IPS-18a (cell line): ENCODE measurements around the gene EFNA2.
"Not testable (repeated sequence)": the region's sequence is repeated elsewhere in the genome, so short reads cannot be mapped to it uniquely, and the experiment has no call there.

Source experiments
- H3K27ac ChIP-seq: one replicate; pipeline ENCODE4 v1.5.1; 2013; ENCODE audit warnings: low read length
- H3K27me3 ChIP-seq: one replicate; pipeline ENCODE4 v1.6.1; 2013; ENCODE audit warnings: mild to moderate bottlenecking, low read length; ENCODE audit not compliant: control insufficient read depth, insufficient read depth
- H3K36me3 ChIP-seq: one replicate; pipeline ENCODE4 v1.6.1; 2013; ENCODE audit warnings: low read depth, low read length; ENCODE audit not compliant: control insufficient read depth
- H3K4me1 ChIP-seq: one replicate; pipeline ENCODE4 v1.6.1; 2013; ENCODE audit warnings: low read depth, low read length; ENCODE audit not compliant: control insufficient read depth
- H3K4me3 ChIP-seq: one replicate; pipeline ENCODE4 v1.5.1; 2013; ENCODE audit warnings: low read length
- H3K9ac ChIP-seq: one replicate; pipeline ENCODE4 v1.6.1; 2013; ENCODE audit warnings: mild to moderate bottlenecking, low read length, moderate library complexity
- H3K9me3 ChIP-seq: one replicate; pipeline ENCODE4 v1.6.1; 2013; ENCODE audit warnings: low read depth, low read length; ENCODE audit not compliant: control insufficient read depth

Gene EFNA2

DNA sequence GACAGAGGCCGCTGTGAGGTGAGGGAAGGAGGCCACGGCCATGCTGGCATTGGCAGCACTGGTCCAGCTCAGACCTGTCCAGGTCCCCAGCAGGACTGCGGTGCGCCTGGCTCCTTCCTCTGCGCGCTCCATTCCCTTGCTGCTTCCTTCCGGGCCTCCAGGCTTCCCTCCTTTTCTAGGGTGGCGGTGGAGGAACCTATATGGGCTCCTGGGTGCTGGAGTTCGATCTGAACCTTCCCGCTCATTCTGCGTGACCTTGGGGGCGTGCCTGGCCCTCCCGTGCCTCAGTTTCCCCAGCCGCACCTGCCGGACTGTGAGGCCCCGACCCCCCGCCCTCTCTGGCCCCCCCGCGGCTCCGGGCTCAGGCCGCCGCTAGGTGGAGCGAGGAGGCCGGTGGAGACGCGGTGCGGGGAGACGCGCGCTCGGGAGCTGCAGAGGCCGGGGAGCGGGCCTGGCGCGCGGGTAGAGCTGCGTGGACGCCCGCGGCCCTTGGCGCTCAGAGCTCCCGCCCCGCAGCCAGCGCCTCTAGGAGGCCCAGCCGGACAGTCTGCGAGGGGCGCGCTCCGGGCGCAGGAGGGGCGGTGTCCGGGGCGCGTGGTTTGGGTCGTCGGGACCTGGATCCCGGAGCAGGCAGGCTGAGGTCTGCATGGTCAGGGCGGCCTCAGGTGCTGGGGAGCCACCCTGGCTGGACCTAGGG, 29.9 kb downstream of the EFNA2 start:
- no peaks in the 10 kb centered on the region for H3K9me3 ChIP-seq
- no peak overlapping the region for H3K9ac ChIP-seq
- H3K27ac ChIP-seq, result no peak overlapping the region
- H3K4me3 ChIP-seq, result no peak overlapping the region
- H3K36me3 ChIP-seq, result no peaks in the 10 kb centered on the region
- no peaks in the 10 kb centered on the region for H3K4me1 ChIP-seq
- H3K27me3 ChIP-seq, result peaks cover 15% of the 10 kb centered on the region

DNA sequence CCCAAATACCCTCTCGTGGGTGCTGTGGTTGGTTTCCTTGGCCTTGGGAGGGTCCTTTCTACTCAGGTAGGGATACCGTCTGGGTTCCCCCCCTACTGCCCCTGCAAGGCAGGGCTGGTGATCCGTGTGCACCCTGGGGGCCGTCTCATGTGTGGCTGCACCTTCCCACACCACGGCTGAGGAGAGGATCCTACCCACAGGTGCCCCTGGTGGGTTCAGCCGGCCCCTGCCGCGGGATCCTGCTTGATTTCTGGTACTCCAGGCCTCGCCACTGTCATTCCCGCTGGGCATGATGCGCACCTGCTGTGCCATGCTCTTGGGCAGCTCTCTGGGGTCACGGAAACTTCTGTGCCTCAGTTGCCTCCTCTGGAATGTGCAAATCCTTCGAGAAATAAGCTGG, 30.8 kb downstream of the EFNA2 start:
- Histone ChIP-seq H3K9me3 (no peaks in the 10 kb centered on the region), H3K27ac (no peak overlapping the region), H3K36me3 (no peaks in the 10 kb centered on the region), H3K4me1 (no peaks in the 10 kb centered on the region), H3K4me3 (no peak overlapping the region), H3K27me3 (peaks cover 15% of the 10 kb centered on the region), H3K9ac (no peak overlapping the region)

DNA sequence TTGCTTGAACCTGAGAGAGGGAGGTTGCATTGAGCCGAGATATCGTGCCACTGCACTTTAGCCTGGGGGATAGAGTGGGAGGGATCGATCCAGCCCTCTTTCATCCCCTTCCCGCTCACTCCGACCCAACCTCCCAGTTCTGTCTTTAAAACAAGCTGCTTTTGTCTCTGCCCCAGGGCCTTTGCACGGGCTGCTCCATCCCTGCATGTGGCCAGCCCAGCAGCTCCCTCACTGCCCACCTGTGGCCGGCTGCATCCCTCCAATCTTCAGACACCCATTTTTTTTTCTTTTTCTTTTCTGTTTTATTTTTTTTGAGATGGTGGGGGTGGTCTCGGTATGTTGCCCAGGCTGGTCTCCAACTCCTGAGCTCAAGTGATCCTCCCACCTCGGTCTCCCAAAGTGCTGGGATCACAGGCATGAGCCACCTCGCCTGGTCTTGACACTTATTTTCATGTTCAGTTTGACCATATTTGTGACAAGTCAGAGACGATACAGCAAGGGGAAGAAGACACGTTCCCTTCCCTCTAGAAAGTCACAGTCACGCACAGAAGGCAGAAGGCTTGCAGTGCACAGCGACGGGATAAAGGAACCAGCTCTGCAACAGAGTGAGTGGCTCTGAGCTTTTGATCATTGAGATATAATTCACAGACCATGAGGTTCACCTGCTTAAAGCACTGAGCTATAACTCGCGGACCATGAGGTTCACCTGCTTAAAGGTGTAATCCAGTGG, 31.8 kb downstream of the EFNA2 start:
- no peaks in the 10 kb centered on the region for H3K4me1 ChIP-seq
- H3K27me3 ChIP-seq, result peaks cover 15% of the 10 kb centered on the region

DNA sequence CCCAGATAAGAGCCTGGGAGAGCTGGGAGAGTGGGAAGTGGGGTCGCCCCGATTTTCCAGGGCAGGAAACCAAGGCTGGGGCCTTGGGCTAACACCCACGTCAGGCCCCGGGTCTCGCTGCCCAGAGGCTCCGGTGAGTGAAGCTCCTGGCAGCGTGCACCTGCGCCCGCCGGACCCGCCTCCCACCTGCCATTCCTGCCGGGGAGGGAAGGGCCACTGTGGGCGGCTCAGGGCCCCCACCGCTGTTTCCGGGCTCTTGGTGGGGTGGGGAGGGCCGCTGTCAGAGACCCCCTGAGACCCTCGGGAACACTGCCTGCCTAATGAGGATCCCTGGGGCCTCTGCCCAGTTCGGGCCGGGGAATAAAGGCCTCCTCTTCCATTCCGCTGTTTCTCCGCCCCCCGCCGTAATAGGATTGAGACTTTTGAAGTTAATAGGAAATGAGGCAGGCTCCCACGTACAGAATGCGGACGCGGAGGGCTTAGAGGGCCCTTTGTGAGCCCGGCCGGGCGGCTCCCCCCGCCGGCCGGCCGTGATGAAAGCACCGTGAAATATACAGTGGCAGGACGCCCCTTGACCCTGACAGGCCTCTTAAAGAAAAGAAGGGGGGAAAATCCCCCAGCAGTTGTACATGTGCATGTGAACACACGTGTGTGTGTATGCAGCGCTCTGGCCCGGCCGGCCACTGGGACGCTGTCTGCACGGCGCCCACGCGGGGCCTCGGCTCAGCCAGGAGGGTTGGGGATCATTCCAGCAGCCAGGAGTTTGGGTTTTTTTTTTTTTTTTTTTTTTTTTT, 33.2 kb downstream of the EFNA2 start:
- H3K27me3 ChIP-seq, result peaks cover 15% of the 10 kb centered on the region
- H3K4me3 ChIP-seq, result no peak overlapping the region
- no peaks in the 10 kb centered on the region for H3K36me3 ChIP-seq
- no peak overlapping the region for H3K9ac ChIP-seq
- no peaks in the 10 kb centered on the region for H3K4me1 ChIP-seq
- H3K9me3 ChIP-seq, result no peaks in the 10 kb centered on the region
- H3K27ac ChIP-seq, result no peak overlapping the region

More for the DNA sequence above, 31.8 kb downstream of the EFNA2 start:
- Histone ChIP-seq H3K4me3 (no peak overlapping the region), H3K27ac (no peak overlapping the region), H3K9me3 (no peaks in the 10 kb centered on the region), H3K36me3 (no peaks in the 10 kb centered on the region), H3K9ac (no peak overlapping the region)

DNA sequence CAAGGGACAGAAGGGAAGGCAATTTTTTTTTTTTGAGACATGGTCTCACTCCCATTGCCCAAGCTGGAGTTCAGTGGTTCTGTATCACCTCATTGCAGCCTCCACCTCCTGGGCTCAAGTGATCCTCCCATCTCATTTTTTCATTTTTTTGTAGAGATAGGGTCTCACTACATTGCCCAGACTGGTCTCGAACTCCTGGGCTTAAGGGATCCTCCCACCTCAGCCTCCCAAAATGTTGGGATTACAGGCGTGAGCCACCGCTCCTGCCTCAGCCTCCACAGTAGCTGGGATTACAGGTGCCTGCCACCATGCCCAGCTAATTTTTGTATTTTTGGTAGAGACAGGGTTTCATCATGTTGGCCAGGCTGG, 34.6 kb downstream of the EFNA2 start:
- not testable (repeated sequence) for H3K9ac ChIP-seq, H3K36me3 ChIP-seq, H3K9me3 ChIP-seq, H3K4me3 ChIP-seq, H3K4me1 ChIP-seq, H3K27ac ChIP-seq
- H3K27me3 ChIP-seq, result peaks cover 23% of the 10 kb centered on the region

DNA sequence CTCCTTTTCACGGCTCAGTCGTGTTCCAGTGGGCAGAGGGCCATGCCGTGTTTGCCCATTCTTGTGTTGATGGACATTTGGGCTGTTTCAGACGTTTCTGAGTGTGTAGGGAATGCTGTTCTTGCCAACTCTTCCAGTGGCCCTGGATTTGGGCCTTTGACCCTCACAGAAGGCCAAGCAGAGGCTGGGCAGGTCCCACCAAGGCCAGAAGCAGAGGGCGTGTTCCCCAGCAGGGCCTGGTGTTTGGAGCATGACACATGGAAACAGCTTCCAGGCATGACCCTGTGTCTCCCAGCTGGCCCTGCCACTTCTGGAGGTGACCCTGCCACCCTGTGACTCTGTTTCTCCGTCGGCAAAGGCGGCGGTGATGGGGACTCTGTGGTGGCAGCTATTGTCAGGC, 35.9 kb downstream of the EFNA2 start:
- Histone ChIP-seq H3K4me3 (no peak overlapping the region), H3K36me3 (no peaks in the 10 kb centered on the region), H3K27ac (no peak overlapping the region), H3K4me1 (peaks cover 5% of the 10 kb centered on the region), H3K27me3 (peaks cover 12% of the 10 kb centered on the region), H3K9me3 (no peaks in the 10 kb centered on the region), H3K9ac (no peak overlapping the region)

DNA sequence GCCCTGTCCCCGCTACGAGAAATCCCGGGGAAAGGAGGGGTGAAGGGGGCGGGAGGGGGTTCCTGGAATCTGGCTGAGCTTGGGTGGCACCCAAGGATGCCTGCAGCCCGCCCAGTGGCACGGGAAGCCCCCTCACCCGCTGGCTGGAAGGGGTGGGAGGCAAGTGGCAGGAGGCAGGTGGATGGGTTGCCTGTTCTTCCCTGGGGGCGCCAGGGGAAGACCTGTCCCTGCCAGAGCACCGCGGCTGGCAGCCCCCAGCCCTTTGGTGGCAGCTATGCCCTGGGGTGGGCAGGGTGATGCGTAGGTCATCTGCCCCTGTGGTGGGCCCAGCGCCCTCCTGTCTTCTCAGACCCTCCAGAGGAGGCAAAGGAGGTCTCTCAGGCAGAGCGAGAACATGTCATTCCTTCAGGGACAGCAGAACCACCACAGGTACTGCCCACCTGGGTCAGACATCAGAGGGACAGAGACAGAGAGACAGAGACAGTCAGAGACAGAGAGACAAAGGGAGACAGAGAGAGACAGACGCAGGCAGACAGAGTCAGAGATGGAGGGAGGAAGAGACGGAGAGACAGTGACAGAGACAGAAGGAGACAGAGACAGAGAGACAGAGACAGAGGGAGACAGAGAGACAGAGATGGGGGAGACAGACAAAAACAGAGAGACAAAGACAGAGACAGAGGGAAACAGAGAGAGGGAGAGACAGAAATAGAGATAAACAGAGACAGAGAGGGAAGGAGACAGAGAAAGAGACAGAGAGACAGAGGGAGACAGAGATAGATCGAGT, 36.7 kb downstream of the EFNA2 start:
- H3K9me3 ChIP-seq, result no peaks in the 10 kb centered on the region
- H3K4me3 ChIP-seq, result no peak overlapping the region
- H3K4me1 ChIP-seq, result peaks cover 5% of the 10 kb centered on the region
- H3K36me3 ChIP-seq, result no peaks in the 10 kb centered on the region
- H3K27ac ChIP-seq, result no peak overlapping the region
- H3K27me3 ChIP-seq, result peaks cover 9% of the 10 kb centered on the region
- no peak overlapping the region for H3K9ac ChIP-seq

DNA sequence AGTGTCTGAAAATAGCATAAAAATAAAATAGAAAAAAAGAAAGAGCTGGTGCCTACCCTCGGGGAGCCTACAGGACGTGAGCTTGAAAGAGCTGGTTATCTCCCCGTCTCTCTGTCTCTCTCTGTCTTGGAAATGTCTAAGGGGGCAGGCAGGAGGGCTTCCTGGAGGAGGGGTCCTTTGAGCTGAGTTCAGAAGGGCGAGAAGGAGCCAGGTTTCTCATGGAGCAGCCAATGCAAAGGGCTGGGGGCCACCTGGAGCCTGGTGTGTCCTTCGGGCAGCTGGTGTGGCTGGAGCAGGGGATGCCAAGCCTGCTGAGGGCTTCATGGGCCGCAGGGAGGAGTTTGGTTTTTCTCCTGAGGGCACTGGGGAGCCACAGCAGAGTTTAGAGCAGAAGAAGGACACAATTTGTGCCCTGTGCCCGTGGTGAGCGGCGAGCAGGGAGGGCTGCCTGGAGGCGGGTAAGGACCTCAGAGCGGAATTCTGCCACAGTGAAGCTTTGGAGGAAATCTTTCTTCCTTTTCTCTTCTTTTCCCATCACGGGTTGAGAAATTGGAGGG, 38.7 kb downstream of the EFNA2 start:
- no peak overlapping the region for H3K27ac ChIP-seq
- no peak overlapping the region for H3K9ac ChIP-seq
- H3K27me3 ChIP-seq, result peaks cover 9% of the 10 kb centered on the region

DNA sequence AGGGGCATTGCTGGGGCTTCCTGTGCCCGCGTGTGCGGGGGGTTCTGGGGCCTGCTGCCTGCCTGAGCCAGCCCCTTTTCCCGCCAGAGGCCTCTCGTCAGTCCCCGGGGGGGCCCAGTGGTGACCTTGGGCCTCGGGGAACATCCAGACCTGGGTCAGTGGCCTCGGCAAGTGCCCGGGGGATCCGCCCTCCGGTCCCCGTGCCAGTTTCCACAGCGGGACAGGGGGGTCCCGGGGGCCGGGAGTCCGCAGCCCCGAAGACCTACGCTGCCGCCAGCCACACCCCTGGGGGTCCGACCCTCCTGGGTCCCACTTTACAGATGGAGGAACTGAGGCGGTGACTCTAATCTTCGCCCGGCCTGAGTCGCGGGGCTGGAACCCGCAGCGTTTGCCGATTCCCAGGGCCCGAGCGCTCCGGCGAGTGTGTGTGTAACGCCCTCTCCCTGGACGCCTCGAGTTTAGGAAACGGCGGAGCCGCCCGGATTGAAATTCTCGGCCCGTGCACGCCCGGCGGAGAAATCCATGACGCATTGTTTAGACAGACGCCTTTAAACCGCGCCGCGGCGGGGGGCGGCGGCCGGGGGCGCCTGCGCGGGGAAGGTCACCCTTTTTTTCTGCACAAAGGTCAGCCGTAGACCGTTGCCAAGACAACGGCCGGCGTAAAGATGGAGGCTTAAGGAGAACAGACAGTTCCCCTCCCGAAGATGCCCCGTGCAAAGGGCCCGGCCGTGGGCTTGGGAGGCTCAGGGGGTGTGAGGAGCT, 39.3 kb downstream of the EFNA2 start:
- no peak overlapping the region for H3K27ac ChIP-seq
- H3K27me3 ChIP-seq, result peaks cover 9% of the 10 kb centered on the region
- peaks cover 5% of the 10 kb centered on the region for H3K4me1 ChIP-seq
- H3K9me3 ChIP-seq, result no peaks in the 10 kb centered on the region
- H3K4me3 ChIP-seq, result peak overlapping the region; percentile 58
- peak overlapping the region; percentile 45 for H3K9ac ChIP-seq
- H3K36me3 ChIP-seq, result no peaks in the 10 kb centered on the region

More for the DNA sequence above, 38.7 kb downstream of the EFNA2 start:
- H3K36me3 ChIP-seq, result no peaks in the 10 kb centered on the region
- H3K9me3 ChIP-seq, result no peaks in the 10 kb centered on the region
- H3K4me3 ChIP-seq, result peak overlapping the region; percentile 58
- H3K4me1 ChIP-seq, result peaks cover 5% of the 10 kb centered on the region

DNA sequence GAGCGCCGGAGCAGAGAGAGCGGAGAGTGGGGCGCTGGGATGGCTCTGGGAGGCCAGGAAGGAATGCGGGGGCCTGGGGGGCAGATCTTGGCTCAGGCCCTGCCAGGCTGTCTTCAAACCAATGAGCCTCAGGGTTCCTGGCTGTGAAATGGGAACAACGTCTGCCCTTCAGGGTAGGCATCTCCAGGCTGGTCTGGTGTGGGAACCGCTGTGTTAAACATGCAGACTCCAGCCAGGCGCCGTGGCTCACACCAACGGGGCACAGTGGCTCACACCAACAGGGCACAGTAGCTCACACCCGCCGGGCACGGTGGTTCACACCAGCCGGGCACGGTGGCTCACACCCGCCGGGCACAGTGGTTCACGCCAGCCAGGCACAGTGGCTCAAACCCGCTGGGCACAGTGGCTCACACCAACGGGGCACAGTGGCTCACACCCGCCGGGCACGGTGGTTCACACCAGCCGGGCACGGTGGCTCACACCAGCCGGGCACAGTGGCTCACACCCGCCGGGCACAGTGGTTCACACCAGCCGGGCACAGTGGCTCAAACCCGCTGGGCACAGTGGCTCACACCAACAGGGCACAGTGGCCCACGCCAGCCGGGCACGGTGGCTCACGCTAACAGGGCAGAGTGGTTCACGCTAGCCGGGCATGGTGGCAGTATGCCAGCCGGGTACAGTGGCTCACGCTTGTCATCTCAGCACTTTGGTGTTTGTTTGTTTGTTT, 40.1 kb downstream of the EFNA2 start:
- Histone ChIP-seq H3K4me3 (peak overlapping the region; percentile 58), H3K4me1 (peaks cover 5% of the 10 kb centered on the region), H3K27ac (no peak overlapping the region), H3K9ac (no peak overlapping the region), H3K27me3 (peaks cover 9% of the 10 kb centered on the region), H3K9me3 (no peaks in the 10 kb centered on the region), H3K36me3 (no peaks in the 10 kb centered on the region)
